ENCODE results near the gene EFCC1.

DNA sequence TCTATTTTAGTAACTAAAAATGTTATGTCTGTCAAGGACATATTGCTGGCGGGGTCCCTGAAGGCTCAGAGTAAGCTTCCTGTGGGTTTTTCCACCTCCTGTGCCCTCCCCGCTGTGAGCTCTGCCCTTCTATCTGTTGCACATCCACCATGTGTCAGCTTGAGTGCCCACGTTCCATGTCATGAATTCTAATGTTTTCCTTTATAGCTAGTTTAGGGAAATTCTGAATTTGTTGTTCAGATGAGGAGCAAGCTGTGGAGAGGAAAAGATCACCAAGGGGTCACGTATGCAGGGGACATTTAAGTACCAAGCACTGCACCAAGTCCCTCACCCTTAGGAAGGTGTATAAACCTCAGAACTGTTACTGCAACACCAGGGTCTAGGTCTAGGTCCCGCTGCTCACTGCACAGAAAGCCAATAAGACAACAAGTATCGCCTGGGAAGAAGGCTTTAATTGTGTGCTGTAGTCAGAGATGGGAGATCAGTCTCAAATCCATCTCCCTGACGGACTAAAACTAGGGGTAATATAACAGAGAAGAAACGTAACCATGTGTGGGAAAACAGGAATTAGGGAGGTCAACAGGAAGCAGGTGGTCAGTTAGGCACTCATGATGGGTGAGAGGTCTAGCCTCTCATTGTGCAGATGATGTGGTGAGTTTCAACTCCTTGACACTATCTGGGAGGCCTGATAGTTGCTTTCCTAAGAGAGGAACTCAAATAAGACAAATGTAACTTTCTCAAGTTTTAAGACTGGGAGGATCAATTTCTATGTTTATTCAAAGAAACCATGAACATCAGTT, 69.2 kb downstream of the EFCC1 start:
- TF ChIP-seq, protein P1, sequence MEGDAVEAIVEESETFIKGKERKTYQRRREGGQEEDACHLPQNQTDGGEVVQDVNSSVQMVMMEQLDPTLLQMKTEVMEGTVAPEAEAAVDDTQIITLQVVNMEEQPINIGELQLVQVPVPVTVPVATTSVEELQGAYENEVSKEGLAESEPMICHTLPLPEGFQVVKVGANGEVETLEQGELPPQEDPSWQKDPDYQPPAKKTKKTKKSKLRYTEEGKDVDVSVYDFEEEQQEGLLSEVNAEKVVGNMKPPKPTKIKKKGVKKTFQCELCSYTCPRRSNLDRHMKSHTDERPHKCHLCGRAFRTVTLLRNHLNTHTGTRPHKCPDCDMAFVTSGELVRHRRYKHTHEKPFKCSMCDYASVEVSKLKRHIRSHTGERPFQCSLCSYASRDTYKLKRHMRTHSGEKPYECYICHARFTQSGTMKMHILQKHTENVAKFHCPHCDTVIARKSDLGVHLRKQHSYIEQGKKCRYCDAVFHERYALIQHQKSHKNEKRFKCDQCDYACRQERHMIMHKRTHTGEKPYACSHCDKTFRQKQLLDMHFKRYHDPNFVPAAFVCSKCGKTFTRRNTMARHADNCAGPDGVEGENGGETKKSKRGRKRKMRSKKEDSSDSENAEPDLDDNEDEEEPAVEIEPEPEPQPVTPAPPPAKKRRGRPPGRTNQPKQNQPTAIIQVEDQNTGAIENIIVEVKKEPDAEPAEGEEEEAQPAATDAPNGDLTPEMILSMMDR (IDR thresholded peaks at IDR 0.05; ENCODE audit: low read length): no peak
- TF ChIP-seq EZH2 (optimal IDR thresholded peaks at IDR 0.05; ENCODE audit: low read depth, low read length) (no peak), EZH2phosphoT487 (IDR thresholded peaks at IDR 0.05; ENCODE audit: low read length) (no peak)
